ENCODE results near the gene NLE1.
"Not testable (repeated sequence)": the region's sequence is repeated elsewhere in the genome, so short reads cannot be mapped to it uniquely, and the experiment has no call there.

NLE1 gene

DNA sequence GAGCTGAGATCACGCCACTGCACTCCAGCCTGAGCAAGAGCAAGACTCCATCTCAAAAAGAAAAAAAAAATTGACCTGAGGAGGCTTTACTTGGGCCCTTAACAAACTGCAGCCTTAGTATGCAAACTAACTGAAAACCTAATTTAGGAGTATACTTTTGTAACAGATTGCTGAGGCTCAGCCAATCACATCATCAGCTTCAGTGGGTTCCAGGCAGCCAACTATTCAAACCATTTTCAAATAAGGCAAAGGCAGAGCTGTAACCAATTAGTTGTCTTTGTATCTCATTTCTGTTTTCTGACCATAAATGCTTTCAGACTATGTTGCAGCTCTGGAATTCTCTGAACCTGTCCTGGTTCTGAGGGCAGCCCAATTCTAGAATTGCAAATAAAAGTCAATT is 46.4 kb downstream of the NLE1 start:
- no peak for ATAC-seq (ENCODE audit: low read depth)
- Mint-ChIP-seq H3K27me3 (no peaks in the 10 kb centered on the region), H3K4me1 (peaks cover 2% of the 10 kb centered on the region), H3K27ac (no peak overlapping the region), H3K36me3 (peaks cover 6% of the 10 kb centered on the region), H3K4me3 (no peak overlapping the region), H3K9me3 (no peaks in the 10 kb centered on the region)
- DNase-seq (ENCODE audit: low spot score in 2 of 2), result no peak

DNA sequence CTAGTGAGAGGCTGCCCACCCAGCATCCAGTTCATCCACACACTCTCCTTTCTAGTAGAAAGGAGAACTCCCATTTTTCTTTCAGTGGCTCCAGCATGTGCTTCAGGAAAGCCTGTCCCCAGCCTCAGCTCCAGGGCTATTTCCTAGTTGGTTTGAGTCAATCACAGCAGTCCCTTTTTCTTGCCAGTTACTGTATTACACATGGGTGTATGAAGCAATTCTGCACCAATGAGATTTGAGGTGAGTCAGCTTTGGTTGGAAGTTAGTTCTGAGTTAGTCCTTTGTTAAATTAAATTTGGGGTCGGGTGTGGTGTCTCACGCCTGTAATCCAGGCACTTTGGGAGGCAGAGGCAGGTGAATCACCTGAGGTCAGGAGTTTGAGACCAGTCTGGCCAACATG is 47.2 kb downstream of the NLE1 start:
- Mint-ChIP-seq H3K4me3 (no peak overlapping the region), H3K9me3 (no peaks in the 10 kb centered on the region), H3K27me3 (no peaks in the 10 kb centered on the region), H3K27ac (no peak overlapping the region), H3K36me3 (peaks cover 6% of the 10 kb centered on the region), H3K4me1 (peaks cover 2% of the 10 kb centered on the region)
- DNase-seq (ENCODE audit: low spot score in 2 of 2) (no peak), ATAC-seq (ENCODE audit: low read depth) (no peak)

GRCh38 chr17:35090707-35091106 is 51.4 kb downstream of the NLE1 start:
- H3K4me1 Mint-ChIP-seq, result peaks cover 20% of the 10 kb centered on the region
- DNase-seq (ENCODE audit: low spot score in 2 of 2); H3K9me3 Mint-ChIP-seq; ATAC-seq (ENCODE audit: low read depth); H3K36me3 Mint-ChIP-seq; H3K27me3 Mint-ChIP-seq; H3K27ac Mint-ChIP-seq; H3K4me3 Mint-ChIP-seq: not testable (repeated sequence)

DNA sequence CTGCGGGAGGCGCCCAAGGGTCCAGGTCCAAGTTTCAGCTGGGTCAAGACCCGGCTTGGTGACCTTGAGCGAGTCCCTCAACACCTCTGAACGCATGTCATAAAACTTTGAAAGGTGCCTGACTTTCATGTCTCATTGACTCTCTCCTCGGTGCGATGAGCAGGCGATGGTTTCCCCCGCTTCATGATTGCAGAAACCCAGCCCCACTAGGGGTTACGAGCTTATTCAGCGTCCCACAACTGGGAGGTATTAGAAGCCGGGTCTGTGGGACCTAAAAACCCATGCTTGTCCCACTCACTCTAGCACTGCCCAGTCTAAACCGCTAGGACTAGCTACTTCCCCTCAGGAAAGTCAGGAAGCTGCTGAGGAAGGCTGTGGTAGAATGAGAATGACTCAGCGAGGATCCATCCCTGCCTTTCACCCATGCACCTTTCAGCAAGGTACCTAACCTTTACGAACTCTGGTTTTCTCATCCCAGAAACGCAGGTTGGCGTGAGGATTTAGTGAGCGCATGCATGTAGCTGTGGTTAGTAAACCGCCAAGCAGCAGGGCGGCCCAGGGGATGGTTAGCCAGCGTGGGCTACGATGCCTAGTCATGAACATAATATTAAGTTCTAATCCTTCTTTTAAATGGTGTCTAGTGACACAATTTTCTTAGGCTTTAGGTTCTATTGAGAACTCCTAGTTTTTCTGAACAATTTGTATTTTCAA is 52.4 kb downstream of the NLE1 start:
- DNase-seq (ENCODE audit: low spot score in 2 of 2), result peak in 1 of 2 donors; percentile 2
- peaks cover 22% of the 10 kb centered on the region for H3K4me1 Mint-ChIP-seq
- ATAC-seq (ENCODE audit: low read depth), result peak; percentile 15
- peak overlapping the region; percentile 98 for H3K27ac Mint-ChIP-seq
- no peaks in the 10 kb centered on the region for H3K36me3 Mint-ChIP-seq
- H3K4me3 Mint-ChIP-seq, result peak overlapping the region; percentile 89
- no peaks in the 10 kb centered on the region for H3K27me3 Mint-ChIP-seq
- H3K9me3 Mint-ChIP-seq, result no peaks in the 10 kb centered on the region

GRCh38 chr17:35088881-35089585 is 53.1 kb downstream of the NLE1 start:
- Mint-ChIP-seq H3K27ac (peak overlapping the region; percentile 98), H3K27me3 (no peaks in the 10 kb centered on the region), H3K4me1 (peaks cover 22% of the 10 kb centered on the region), H3K4me3 (peak overlapping the region; percentile 91), H3K9me3 (no peaks in the 10 kb centered on the region), H3K36me3 (no peaks in the 10 kb centered on the region)
- DNase-seq (ENCODE audit: low spot score in 2 of 2) (peak; percentile 88), ATAC-seq (ENCODE audit: low read depth) (peak; percentile 81)

GRCh38 chr17:35088356-35088880 is 53.7 kb downstream of the NLE1 start:
- Mint-ChIP-seq H3K9me3 (no peaks in the 10 kb centered on the region), H3K27ac (peak overlapping the region; percentile 98), H3K4me1 (peaks cover 22% of the 10 kb centered on the region), H3K4me3 (peak overlapping the region; percentile 91), H3K36me3 (no peaks in the 10 kb centered on the region), H3K27me3 (no peaks in the 10 kb centered on the region)
- DNase-seq (ENCODE audit: low spot score in 2 of 2), result peak in 1 of 2 donors; percentile 21
- ATAC-seq (ENCODE audit: low read depth), result peak; percentile 6

GRCh38 chr17:35087731-35088355 is 54.3 kb downstream of the NLE1 start:
- DNase-seq (ENCODE audit: low spot score in 2 of 2) (no peak), ATAC-seq (ENCODE audit: low read depth) (no peak)
- Mint-ChIP-seq H3K4me3 (peak overlapping the region; percentile 91), H3K27ac (peak overlapping the region; percentile 98), H3K4me1 (peaks cover 25% of the 10 kb centered on the region), H3K27me3 (no peaks in the 10 kb centered on the region), H3K9me3 (no peaks in the 10 kb centered on the region), H3K36me3 (no peaks in the 10 kb centered on the region)

GRCh38 chr17:35086931-35087573 is 55.1 kb downstream of the NLE1 start:
- no peaks in the 10 kb centered on the region for H3K36me3 Mint-ChIP-seq
- H3K27ac Mint-ChIP-seq, result peak overlapping the region; percentile 98
- no peak for ATAC-seq (ENCODE audit: low read depth)
- H3K4me3 Mint-ChIP-seq, result peak overlapping the region; percentile 91
- peaks cover 30% of the 10 kb centered on the region for H3K4me1 Mint-ChIP-seq
- H3K9me3 Mint-ChIP-seq, result no peaks in the 10 kb centered on the region
- DNase-seq (ENCODE audit: low spot score in 2 of 2), result no peak
- no peaks in the 10 kb centered on the region for H3K27me3 Mint-ChIP-seq

DNA sequence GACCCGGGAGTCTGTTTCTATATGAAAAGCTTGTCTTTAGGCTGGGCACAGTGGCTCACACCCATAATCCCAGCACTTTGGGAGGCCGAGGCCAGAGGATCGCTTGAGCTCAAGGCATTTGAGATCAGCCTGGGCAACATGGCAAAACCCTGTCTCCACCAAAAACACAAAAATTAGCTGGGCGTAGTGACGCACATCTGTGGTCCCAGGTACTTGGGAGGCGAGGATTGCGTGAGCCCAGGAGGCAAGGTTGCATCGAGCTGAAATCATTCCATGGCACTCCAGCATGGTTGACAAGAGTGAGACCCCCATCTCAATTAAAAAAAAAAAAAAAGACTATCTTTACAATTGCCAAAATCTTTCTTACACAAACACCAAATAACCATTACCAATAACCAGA is 55.9 kb downstream of the NLE1 start:
- Mint-ChIP-seq H3K36me3 (no peaks in the 10 kb centered on the region), H3K9me3 (no peaks in the 10 kb centered on the region), H3K4me1 (peaks cover 31% of the 10 kb centered on the region), H3K4me3 (no peak overlapping the region), H3K27me3 (no peaks in the 10 kb centered on the region), H3K27ac (peak overlapping the region; percentile 98)
- ATAC-seq (ENCODE audit: low read depth), result no peak
- DNase-seq (ENCODE audit: low spot score in 2 of 2), result no peak

GRCh38 chr17:35084987-35085386 is 57.1 kb downstream of the NLE1 start:
- Mint-ChIP-seq H3K27me3 (no peaks in the 10 kb centered on the region), H3K27ac (no peak overlapping the region), H3K4me3 (no peak overlapping the region), H3K9me3 (no peaks in the 10 kb centered on the region), H3K36me3 (no peaks in the 10 kb centered on the region), H3K4me1 (peaks cover 39% of the 10 kb centered on the region)
- DNase-seq (ENCODE audit: low spot score in 2 of 2) (no peak), ATAC-seq (ENCODE audit: low read depth) (no peak)

DNA sequence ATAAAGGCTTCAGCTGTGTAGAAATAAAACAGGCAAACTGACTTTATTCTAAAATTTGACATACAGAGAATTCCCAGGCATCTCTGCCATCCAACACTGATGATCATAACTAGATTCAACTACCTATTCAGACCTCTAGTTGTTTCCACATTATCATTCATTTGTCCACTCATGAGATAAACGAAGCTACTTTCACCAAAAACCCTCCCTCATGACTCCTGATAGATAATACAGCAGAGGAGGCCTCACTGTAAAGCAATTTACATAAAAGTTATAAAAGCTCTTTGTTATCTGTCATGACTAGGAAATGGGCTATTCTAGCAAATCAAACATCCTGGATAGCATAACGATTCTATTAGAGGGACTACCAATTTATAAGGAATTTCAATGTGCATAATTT is 59.0 kb downstream of the NLE1 start:
- no peaks in the 10 kb centered on the region for H3K36me3 Mint-ChIP-seq
- peaks cover 42% of the 10 kb centered on the region for H3K4me1 Mint-ChIP-seq
- DNase-seq (ENCODE audit: low spot score in 2 of 2) (no peak), ATAC-seq (ENCODE audit: low read depth) (no peak)
- H3K27ac Mint-ChIP-seq, result peak overlapping the region; percentile 9
- no peaks in the 10 kb centered on the region for H3K9me3 Mint-ChIP-seq
- H3K4me3 Mint-ChIP-seq, result no peak overlapping the region
- H3K27me3 Mint-ChIP-seq, result no peaks in the 10 kb centered on the region

DNA sequence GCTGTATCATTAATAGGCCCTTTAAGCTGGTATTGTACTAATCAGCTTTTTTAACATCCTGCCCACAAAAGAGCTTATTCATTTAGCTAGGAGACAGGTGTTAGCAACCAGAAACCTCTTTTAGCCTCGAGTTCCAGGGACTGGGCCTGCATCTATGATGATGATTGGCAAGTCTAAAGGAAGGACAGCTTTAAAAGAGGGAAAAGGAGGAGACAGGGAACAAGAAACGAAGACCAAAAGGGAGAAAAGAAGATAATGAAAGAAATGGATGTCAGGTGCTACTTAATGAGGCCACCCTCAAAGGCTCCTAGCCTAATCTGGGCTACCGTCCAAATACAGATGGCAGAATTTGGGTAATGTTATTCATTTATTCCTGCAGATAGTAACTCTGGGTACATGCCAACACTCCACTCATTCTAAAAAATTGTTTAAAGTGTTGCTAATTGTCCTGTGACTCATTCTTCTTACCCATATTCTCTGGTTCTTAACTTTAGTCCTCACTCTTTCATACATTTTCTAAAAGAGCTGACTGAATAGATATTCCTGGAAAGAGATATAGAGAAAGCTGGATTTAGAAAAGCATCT is 59.9 kb downstream of the NLE1 start:
- Mint-ChIP-seq H3K4me3 (no peak overlapping the region), H3K4me1 (peaks cover 36% of the 10 kb centered on the region), H3K27ac (peak overlapping the region; percentile 9), H3K9me3 (no peaks in the 10 kb centered on the region), H3K27me3 (no peaks in the 10 kb centered on the region), H3K36me3 (no peaks in the 10 kb centered on the region)
- ATAC-seq (ENCODE audit: low read depth) (no peak), DNase-seq (ENCODE audit: low spot score in 2 of 2) (no peak)

GRCh38 chr17:35081638-35082037 is 60.5 kb downstream of the NLE1 start:
- Mint-ChIP-seq H3K9me3 (no peaks in the 10 kb centered on the region), H3K27me3 (no peaks in the 10 kb centered on the region), H3K4me3 (no peak overlapping the region), H3K27ac (peak overlapping the region; percentile 9), H3K4me1 (peaks cover 33% of the 10 kb centered on the region), H3K36me3 (no peaks in the 10 kb centered on the region)
- ATAC-seq (ENCODE audit: low read depth) (no peak), DNase-seq (ENCODE audit: low spot score in 2 of 2) (no peak)

Data from memory B cell (primary cell).